ENCODE data around the gene MFSD8.

DNA sequence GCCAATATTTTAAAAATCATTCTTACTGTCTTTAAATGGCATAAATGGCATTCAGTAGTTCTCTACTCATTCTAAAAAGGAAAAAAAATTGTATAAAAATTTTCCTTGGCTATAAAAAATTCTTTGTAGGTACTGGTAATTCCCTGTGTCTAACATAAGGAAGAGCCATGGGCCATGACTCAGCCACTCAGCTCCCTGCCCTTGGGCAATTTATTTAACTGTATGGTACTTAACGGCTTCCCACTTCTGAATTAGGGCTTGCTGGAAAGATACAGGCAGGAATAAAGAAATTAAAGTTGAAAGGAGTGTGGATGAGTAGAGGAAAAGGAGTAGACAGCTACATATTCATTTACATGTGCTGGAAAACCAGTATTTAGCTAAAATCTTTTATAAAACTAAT is 30.8 kb upstream of the MFSD8 start:
- TF ChIP-seq POLR2A (IDR thresholded peaks at IDR 0.05; ENCODE audit: extremely low read depth, insufficient read length) (no peak), MYC (IDR thresholded peaks at IDR 0.05; ENCODE audit: low read depth, low read length) (no peak)
- TF ChIP-seq, protein P1, sequence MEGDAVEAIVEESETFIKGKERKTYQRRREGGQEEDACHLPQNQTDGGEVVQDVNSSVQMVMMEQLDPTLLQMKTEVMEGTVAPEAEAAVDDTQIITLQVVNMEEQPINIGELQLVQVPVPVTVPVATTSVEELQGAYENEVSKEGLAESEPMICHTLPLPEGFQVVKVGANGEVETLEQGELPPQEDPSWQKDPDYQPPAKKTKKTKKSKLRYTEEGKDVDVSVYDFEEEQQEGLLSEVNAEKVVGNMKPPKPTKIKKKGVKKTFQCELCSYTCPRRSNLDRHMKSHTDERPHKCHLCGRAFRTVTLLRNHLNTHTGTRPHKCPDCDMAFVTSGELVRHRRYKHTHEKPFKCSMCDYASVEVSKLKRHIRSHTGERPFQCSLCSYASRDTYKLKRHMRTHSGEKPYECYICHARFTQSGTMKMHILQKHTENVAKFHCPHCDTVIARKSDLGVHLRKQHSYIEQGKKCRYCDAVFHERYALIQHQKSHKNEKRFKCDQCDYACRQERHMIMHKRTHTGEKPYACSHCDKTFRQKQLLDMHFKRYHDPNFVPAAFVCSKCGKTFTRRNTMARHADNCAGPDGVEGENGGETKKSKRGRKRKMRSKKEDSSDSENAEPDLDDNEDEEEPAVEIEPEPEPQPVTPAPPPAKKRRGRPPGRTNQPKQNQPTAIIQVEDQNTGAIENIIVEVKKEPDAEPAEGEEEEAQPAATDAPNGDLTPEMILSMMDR (IDR thresholded peaks at IDR 0.05; ENCODE audit: low read depth, low read length): no peak
- TF ChIP-seq, protein P2, sequence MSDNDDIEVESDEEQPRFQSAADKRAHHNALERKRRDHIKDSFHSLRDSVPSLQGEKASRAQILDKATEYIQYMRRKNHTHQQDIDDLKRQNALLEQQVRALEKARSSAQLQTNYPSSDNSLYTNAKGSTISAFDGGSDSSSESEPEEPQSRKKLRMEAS (IDR thresholded peaks at IDR 0.05; ENCODE audit: low read depth, low read length): no peak
